Stimulated activated CD4-positive, alpha-beta T cell treated with anti-CD3 and anti-CD28 coated beads, Interleukin-1b, Interleukin-23, amount 100 ng/mL, for 24 hours (primary cell): ENCODE data around the gene PHACTR1.
"Not testable (repeated sequence)": the region's sequence is repeated elsewhere in the genome, so short reads cannot be mapped to it uniquely, and the experiment has no call there.

Experiments
- DNase-seq, 4 experiments: peaks; one replicate each; pipeline ENCODE4 v3.0.0-alpha.2; 2020; ENCODE audit warnings: low read depth in 4 of 4, low spot score in 1 of 4

The PHACTR1 gene

DNA sequence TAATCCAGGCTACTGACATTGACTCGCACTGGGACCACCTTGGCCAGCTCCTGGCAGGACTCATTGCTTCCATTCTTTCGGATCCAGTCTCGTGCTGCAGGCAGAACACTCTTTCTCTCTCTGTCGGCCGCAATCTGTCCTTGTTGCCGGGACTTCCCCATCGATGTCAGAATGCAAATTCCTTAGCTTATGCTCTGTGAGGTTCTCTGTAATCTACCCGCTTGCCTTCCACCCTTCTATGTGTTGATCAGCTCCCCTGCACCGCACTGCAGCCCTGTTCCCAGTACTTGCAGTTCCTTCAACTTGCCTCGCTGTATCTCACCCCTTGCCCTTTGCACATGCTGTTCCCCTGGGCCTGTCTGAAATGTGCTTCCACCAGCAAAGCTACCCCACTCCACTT lies 182.0 kb downstream of the PHACTR1 start:
- no peak for DNase-seq

DNA sequence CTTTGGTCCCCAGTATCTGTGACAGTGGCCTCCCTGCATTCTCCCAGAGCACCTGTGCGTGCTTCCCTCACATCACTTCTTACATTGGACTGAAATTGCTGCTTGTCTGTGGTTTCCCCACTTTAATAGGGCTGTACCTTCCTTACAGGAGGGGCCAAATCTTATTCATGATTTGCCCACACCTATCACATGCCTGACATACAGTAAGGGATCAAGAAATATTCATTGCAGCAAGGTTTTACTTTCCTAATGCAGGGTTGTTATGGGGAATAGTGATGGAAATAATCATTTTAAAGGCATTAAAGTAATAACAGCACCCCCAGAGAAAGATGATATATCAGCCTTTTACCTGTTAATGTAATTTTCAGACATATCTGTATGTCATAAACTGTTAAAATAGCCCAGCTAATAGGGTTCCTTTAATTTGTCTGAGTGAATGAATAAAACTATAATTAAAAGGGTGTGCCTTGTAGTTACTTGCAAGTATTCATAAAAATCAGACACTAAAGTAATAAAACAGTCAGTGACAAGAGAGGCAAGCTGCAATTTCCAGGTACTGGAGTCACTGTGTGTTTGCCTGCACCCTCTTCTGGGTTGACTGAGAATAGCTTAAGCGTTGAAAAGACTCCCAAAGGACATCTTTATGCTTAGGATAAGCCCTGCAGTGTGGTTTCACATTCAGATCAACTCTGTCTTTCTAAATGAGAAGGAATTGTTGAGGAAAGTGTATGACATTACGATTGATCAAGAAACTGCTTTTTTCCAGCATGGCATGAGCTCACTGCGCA lies 182.7 kb downstream of the PHACTR1 start:
- DNase-seq = no peak

DNA sequence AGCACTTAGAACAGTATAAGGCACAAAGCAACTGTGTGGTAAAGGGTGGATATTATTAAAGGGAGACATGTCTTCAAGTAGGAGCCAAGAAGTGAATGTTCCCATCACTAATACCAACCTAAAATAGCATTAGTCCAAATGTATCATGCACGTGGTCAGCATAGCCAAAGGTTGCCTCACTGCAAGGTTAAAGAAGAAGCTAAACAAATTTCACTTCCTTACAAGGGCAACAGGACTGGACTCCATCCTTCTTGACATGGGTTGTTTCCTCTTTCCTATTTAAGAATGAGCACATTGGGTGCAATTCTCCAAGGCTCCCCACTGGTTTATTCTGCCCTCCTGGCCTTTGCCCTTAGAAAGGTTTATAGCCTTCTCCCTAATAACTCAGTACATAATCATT lies 186.7 kb downstream of the PHACTR1 start:
- no peak for DNase-seq

DNA sequence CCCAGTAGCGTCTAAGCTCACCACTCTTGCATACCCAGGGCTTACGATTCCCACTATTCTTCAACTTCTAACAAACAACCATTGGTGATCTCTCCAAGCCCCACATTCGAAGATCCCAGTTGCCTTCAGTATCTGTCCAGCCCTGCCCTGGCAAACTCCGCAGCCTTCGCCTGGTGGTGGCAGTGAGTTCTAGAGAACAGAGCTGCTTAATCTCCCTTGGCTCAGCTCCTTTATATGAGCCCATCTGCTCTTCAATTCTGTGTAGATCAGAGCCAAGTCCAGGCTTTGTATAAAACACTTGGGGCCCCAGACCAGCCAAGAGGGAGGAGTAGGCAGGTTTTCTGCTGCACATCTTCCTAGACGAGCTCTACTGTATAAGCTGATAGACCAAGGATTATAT lies 193.3 kb downstream of the PHACTR1 start:
- no peak for DNase-seq

DNA sequence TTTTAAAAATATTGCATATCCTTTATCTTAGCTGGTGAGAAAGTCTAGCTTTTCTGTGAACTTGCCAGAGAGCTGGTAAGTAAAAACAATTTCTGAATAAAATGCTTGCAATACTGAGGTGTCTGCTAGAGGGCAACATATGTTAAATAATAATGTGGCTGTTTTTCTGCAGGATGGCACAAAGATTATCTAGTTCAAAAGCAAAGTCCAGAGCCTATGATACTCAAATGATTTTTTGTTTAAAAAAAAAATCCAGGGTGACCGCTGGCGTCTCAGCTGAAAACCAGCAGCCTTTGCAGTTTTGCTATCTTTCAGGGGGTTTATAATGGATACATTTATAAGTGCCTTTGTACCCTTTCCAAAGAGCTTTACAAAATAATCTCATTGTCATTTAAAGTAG lies 194.9 kb downstream of the PHACTR1 start:
- DNase-seq = no peak

DNA sequence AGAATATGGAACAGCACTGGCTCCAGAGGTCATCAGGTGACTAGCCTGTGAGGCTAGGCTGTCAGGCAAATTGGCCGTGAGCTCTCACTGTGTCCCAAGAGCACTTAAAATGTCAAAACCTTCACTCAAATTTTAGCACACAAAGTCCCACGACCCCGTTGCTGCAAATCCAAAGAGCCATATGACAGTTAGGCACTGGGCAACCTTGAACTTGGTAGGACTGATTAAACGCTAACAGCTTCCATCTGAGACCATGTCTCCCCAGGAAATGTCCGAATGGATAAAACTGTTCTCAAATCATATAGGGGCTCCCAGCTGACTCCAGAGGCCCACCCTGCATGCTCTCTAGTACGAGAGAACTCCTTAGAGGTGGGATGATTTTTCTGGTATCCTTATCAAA lies 196.6 kb downstream of the PHACTR1 start:
- no peak for DNase-seq

DNA sequence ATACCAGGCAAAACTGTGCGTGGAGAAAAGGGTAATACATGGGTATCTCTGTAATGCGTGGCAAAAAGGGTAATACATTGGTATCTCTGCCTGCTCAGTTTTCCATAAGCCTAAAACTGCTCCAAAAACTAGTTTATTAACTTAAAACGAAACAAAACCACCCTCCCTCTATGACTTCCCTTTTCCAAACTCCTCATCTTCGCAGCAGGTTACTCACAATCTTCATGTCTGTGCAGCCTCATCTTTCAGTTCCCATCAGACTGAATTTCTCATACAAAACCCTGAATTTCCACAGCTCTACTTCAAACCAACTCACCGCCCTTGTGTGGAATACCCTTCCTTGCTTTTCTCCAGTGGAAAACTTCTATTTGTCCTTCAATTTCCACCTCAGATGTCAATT lies 199.4 kb downstream of the PHACTR1 start:
- DNase-seq = no peak

DNA sequence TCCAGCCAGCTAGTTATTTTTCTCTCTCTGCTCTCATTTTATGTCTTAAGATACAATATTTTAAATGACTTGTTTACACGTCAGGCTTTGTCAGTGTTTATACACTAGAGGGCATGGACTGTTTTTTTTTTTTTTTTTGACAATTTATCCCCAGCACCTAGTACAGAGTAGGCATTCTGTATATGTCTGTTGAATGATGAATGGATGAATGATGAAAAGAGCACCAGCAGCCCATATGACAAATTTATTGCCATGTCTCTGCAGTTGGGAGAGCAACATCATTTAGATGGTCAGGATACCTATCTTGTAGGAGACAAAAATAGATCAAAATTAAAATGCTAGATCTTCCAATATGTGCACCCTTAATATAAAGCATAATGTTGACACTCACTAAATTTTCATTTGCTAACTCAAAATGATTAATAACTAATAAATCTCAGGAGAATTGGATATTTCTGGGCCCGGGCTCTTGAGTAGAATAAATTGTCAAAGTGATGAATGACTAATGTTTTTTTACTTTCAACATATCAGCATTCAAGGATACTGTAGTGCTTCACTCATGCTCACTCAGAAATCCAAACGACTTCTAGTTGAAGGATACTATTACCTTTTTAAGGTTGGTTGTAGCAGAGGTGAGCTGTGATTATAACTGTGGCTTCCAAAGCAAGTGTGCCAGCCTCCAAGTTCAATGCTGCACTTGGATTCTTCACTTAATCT lies 200.0 kb downstream of the PHACTR1 start:
- no peak for DNase-seq

DNA sequence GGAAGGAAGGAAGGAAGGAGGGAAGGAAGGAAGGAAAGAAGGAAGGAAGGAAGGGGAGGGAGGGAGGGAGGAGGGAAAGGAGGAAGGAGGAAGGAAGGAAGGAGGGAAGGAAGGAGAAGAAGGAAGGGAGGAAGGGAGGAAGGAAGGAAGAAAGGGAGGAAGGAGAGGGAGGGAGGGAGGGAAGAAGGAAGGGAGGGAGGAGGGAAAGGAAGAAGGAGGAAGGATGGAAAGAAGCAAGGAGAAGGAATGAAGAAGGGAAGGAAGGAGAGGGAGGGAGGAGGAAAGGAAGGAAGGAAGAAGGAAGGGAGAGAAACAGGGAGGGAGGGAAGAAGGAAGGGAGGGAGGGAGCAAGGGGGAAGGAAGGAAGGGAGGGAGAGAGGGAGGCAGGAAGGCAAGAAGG lies 204.9 kb downstream of the PHACTR1 start:
- no peak for DNase-seq

DNA sequence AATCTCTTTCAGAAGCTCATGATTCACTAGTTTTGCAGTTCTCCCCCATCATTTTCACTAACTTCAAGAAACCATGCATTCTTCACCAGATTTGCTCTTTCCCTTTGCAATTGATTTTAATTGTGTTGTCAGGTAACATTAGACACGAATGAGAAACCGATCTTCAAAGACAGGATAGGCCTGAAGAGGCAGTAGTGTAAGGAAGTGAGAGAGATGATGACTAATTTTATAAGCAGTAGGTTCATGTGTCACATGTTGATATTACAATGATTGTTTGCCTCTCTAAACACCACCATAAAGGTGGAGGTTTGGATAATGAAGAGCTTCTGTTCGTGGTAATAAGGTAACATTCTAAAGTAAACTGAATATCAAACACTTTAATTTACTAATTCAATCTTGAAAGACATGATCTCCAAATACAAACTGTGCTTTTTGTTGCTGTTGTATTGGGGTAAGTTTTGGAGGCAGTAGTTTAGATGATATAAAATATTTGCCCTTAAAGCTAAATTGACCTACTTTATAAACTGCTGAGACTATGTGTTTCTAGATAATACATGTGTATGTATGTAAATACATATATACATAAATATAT lies 207.2 kb downstream of the PHACTR1 start:
- DNase-seq = no peak

DNA sequence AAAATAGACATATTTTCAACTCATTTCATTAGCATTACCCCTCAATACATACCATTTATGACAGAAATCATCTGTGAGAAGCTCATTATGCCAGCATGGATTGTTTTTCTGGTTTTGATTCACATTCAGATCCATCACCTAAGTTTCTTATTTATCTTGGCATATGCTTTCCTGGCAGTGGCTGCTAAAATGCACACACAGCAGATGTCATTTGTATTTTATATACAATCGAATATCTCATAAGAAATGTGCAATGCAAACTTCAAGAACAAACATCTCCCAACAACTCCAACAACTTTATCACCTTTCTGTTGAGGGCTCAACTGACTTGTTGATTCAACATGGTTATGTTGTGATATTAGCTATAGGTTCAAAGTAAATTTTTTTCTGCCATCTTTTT lies 208.3 kb downstream of the PHACTR1 start:
- DNase-seq = no peak

DNA sequence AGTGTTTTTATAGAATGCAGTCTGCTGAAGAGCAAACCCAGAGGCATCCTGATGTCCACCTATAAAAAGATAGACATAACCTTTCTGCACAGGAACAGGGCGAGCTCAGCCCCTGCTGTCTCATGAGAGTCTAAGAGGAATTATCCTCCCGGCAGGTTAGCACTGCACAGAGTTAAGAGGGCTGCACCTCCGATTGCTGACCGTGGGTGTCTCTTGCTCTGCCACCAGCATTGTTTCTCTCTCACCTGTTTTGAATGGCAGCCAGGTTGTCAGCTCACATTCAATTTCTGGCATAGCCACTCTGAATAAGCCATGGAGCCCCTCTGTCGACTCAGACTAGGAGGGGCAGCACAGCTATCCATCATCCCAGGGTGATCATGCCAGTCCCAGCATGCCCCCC lies 211.2 kb downstream of the PHACTR1 start:
- DNase-seq = no peak

DNA sequence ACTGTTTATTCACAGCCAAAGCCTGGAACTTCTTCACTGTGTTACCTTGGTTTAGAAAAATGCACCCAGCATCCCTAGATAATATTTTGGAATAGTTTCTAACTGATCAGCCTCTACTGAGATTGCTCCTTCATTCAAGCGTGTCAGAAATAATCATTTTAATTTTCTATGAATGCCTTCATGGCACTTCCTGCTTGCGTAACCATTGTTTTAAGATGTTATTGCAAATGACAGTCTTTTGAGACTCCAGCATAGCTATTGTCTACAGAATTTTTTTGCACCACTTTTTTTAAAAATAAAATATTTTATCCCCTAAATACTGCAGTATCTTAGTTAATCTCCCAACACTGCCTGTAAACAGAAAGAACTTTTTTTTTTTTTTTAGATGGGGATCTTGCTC lies 213.1 kb downstream of the PHACTR1 start:
- no peak for DNase-seq

DNA sequence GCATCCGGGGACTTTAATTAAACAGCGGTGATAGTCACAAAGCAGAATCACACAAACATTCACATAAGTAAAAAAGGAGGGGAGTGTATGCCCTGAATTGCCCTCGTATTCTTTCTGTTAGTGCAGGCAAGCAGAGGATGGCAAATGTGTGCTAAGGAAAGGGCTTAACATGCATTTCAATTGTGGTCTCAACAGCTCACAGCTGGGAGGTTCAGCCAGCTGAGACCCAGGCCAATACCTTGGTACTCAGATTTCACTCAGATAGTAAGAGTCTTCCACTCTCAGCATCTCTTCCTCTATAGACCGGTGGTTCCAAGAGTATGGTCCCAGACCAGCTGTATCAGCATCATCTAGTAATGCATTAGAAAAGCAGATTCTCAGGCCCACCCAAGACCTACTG lies 215.1 kb downstream of the PHACTR1 start:
- DNase-seq = no peak

DNA sequence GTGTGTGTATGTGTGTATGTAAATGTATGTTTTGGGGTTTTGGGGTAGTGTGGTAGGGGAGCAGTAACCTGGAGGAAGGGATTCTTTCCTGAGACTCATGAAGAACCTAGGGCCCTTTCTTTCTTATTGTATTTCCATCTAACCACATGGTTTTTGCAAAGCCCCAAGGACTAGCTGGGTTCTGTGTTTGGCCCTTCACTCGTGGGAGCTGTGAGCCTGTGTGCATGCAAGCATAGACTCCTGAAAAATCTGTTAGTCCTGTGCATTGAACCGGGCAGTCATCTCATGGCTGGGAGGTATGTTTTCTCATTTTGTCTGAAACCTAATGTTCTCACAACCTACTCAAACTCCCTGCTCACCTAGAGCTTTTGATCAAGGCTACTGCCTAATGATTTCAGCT lies 219.1 kb downstream of the PHACTR1 start:
- DNase-seq = no peak

DNA sequence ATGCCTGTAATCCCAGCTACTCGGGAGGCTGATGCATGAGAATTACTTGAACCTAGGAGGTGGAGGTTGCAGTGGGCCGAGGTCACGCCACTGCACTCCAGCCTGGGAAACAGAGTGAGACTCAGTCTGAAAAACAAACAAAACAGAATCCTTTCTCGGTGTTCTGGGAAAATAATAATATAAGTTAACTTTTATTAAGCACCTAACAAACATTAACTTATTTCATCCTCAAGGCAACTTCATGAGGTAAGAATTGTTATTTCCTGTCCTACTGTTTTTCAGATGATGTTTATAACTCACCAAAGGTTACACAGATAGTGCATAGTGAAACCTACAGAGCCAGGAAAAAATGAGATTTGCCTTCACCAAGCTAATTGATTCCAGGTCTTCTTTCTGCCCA lies 221.4 kb downstream of the PHACTR1 start:
- DNase-seq = no peak

DNA sequence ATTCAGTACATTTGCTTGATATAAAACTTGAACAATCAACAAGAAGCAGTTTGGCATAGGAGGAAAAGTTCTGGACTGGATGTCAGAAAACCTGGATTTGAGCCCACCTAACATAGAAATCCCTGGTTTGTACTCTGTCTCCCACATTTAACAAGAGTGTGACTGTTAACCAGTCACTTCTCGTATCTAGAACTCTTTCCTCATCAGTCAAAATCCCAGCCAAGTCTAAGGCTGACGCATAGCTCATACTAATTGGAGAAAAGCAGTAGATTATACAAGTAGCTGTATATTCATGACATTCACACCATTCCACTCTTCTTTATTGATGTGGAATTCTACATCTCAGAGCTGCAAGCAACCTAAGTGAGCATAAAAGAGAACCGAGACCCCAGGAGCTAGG lies 222.7 kb downstream of the PHACTR1 start:
- no peak for DNase-seq

DNA sequence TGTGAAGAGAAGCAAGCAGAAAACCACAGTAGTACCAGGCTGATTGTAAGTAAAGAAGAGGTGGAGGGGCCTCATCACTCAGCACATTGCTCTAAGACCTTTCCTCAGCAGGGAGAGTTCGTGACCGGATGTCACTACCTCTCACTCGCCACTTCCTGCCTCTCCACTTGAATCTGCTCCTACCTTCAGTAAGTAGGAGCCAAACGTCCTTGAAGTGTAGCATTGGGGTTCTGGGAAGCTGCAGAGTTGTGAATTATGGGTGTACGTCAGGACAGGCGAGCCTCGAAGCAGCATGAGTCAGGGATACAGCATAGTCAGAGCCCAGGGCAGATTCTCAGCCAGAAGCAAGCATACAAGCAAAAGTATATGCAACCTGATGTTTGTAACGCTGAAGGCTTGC lies 224.9 kb downstream of the PHACTR1 start:
- DNase-seq = no peak

DNA sequence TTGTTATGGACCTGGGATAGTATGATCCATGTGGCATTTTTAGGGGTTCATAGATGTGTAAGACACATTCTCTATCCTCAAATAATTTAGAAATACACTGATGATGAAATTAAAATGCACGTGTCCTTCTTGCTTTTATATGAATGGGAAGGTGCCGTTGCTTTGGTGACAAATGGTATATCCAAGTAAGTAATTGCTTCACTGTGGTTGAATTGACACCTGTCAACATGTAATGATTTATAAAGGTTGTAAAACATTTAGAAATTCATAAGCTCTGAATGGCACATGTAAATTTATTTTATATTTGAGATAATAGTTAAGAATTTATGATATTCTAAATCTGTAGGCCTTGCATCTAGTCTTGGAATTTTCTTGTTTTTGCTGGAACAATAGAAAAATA lies 227.0 kb downstream of the PHACTR1 start:
- DNase-seq = no peak

DNA sequence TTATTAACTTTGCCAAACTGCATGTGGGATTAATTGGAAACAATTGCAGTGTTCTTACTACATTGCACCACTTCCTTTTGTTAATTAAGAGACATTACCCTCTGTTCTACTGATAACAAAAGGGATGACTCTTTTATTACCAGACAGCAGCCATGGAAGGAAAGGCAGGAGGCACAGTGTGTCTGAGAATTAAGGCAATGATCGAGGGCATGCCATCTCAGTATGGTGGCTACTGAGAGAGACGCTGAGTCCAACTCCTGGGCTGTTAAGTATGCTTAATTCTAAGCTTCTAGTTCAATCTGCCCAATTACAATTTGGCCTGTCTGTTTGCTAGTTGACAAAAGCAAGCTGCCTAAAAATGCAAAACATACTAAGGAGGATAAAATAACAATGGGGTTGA lies 227.4 kb downstream of the PHACTR1 start:
- no peak for DNase-seq

DNA sequence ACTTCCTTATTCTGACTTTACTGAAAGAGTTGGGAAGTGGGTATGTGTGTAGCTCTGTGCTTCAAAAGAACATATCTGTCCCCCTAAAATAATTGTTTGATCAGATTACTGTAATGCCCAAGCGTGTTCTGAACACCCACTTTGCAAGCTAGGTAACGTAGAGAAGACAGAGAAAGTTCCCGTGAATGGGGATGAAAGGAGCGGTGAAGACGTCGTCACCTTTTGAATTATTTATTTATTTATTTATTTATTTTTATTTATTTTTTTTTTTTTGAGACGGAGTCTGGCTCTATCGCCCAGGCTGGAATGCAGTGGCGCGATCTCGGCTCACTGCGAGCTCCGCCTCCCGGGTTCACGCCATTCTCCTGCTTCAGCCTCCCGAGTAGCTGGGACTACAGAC lies 228.0 kb downstream of the PHACTR1 start:
- DNase-seq = not testable (repeated sequence)

DNA sequence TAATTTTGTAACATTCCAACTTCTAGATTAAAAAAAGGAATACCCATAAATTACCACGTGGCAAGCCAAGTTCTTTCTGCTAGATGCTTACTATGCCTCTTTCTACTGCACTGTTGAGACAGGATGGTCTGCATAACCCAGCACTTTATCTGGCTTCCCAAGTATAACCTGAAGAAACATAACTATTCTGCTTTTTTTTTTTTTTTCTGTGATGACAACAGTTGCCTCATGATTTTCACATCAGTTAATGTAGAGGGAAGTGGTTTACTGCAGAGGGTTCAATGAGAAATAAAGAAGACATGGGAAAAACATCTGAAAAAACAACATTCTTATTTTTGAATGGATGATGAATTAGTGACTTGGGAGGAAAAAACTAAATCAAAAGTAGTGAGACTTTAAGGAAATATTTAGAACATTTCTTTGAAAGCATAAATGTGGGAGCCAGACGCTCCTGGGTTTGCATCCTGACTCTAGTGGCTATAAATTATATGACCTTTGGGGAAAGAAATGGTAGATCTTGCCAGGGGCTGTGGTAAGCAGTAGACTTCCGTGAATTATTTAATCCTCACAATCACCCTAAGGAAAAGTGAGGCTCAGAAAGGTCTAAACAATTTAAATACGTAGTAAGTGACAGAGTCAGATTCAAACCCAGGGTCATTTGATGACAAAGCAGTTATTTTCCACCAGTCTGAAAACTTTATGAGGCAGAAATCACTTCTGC lies 230.7 kb downstream of the PHACTR1 start:
- DNase-seq = no peak
